SU-DHL-6 (cell line): ENCODE measurements around the gene CNOT4.

Experiments
- H2AFZ ChIP-seq: fragments of 200-600 bp; sonication (generic); 2 replicates; pipeline ENCODE4 v1.6.1; 2014; ENCODE audit warnings: low read depth, mild to moderate bottlenecking, moderate library complexity, mixed read lengths, antibody characterized with exemption, low read length; ENCODE audit not compliant: severe bottlenecking
- H3F3A ChIP-seq: fragments of 200-600 bp; shearing (Covaris generic); 2 replicates; pipeline ENCODE4 v1.6.0; 2016; ENCODE audit warnings: antibody characterized with exemption, mild to moderate bottlenecking; ENCODE audit not compliant: insufficient read depth
- H3K27ac ChIP-seq: fragments of 200-600 bp; sonication (generic); 2 replicates; pipeline ENCODE4 v1.5.1; 2016; ENCODE audit warnings: low read depth, mild to moderate bottlenecking, low read length, moderate library complexity, mixed read lengths
- H3K27me3 ChIP-seq: fragments of 200-600 bp; sonication (generic), shearing (Covaris generic); 2 replicates; pipeline ENCODE4 v1.6.0; 2014; ENCODE audit warnings: mild to moderate bottlenecking, low read length
- H3K36me3 ChIP-seq: fragments of 200-600 bp; sonication (generic); 2 replicates; pipeline ENCODE4 v1.6.1; 2014; ENCODE audit warnings: mild to moderate bottlenecking, low read length, mixed read lengths
- H3K4me2 ChIP-seq: fragments of 300-600, 200-600 bp; shearing (Covaris generic), sonication (generic); 2 replicates; pipeline ENCODE4 v1.6.0; 2014; ENCODE audit warnings: low read length, low read depth, mild to moderate bottlenecking; ENCODE audit not compliant: poor library complexity, severe bottlenecking
- H3K4me3 ChIP-seq: fragments of 200-600 bp; sonication (generic); 2 replicates; pipeline ENCODE4 v1.5.1; 2014; ENCODE audit warnings: antibody characterized with exemption, low read length, mild to moderate bottlenecking, mixed read lengths; ENCODE audit not compliant: insufficient read depth, poor library complexity, severe bottlenecking
- H3K79me2 ChIP-seq: fragments of 200-600 bp; sonication (generic); 2 replicates; pipeline ENCODE4 v1.6.1; 2014; ENCODE audit warnings: mild to moderate bottlenecking, low read length, moderate library complexity; ENCODE audit not compliant: insufficient read depth
- H3K9ac ChIP-seq: fragments of 200-600 bp; sonication (generic); 2 replicates; pipeline ENCODE4 v1.7.0; 2014; ENCODE audit warnings: mild to moderate bottlenecking, low read length
- H3K9me2 ChIP-seq: fragments of 200-600 bp; sonication (generic); replicated peaks from 2 replicates; pipeline ENCODE4 v1.6.1; 2014; ENCODE audit warnings: low read length; ENCODE audit not compliant: insufficient read depth
- H3K9me3 ChIP-seq: fragments of 200-600 bp; sonication (generic); 2 replicates; pipeline ENCODE4 v1.6.1; 2014; ENCODE audit warnings: low read length, mixed read lengths; ENCODE audit not compliant: insufficient read depth
- H4K20me1 ChIP-seq: fragments of 200-600 bp; sonication (generic); 2 replicates; pipeline ENCODE4 v1.6.1; 2014; ENCODE audit warnings: low read depth, mild to moderate bottlenecking, antibody characterized with exemption, low read length, moderate library complexity, mixed read lengths
- EZH2phosphoT487 ChIP-seq: fragments of 200-600 bp; sonication (generic), shearing (Covaris generic); conservative IDR thresholded peaks from 2 replicates; pipeline ENCODE4 v1.6.1; 2018; ENCODE audit warnings: mild to moderate bottlenecking, antibody characterized with exemption, low read length, moderate library complexity, mixed read lengths
- TF ChIP-seq, protein P1 (sequence below): fragments of 200-600 bp; sonication (generic); IDR thresholded peaks from one replicate; pipeline ENCODE4 v1.5.1; 2017; ENCODE audit warnings: antibody characterized with exemption, mild to moderate bottlenecking, low read length, moderate library complexity; ENCODE audit not compliant: insufficient read depth, poor library complexity, severe bottlenecking

CNOT4 gene

GRCh38 chr7:135467207-135467711, 42.6 kb downstream of the CNOT4 start:
- Histone ChIP-seq H3K4me2 (no peak overlapping the region), H3K27me3 (no peaks in the 10 kb centered on the region), H3F3A (peaks cover 3% of the 10 kb centered on the region; the same call in 1 of the 2 replicates), H3K4me3 (no peak overlapping the region), H3K79me2 (peaks cover 87% of the 10 kb centered on the region), H4K20me1 (peaks cover 3% of the 10 kb centered on the region; the same call in 1 of the 2 replicates), H3K27ac (no peak overlapping the region), H2AFZ (no peak overlapping the region), H3K9ac (no peak overlapping the region), H3K36me3 (no peaks in the 10 kb centered on the region), H3K9me3 (no peaks in the 10 kb centered on the region), H3K9me2 (no peaks in the 10 kb centered on the region)
- TF ChIP-seq, protein P1, sequence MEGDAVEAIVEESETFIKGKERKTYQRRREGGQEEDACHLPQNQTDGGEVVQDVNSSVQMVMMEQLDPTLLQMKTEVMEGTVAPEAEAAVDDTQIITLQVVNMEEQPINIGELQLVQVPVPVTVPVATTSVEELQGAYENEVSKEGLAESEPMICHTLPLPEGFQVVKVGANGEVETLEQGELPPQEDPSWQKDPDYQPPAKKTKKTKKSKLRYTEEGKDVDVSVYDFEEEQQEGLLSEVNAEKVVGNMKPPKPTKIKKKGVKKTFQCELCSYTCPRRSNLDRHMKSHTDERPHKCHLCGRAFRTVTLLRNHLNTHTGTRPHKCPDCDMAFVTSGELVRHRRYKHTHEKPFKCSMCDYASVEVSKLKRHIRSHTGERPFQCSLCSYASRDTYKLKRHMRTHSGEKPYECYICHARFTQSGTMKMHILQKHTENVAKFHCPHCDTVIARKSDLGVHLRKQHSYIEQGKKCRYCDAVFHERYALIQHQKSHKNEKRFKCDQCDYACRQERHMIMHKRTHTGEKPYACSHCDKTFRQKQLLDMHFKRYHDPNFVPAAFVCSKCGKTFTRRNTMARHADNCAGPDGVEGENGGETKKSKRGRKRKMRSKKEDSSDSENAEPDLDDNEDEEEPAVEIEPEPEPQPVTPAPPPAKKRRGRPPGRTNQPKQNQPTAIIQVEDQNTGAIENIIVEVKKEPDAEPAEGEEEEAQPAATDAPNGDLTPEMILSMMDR: no peak
- no peak for TF ChIP-seq EZH2phosphoT487

DNA sequence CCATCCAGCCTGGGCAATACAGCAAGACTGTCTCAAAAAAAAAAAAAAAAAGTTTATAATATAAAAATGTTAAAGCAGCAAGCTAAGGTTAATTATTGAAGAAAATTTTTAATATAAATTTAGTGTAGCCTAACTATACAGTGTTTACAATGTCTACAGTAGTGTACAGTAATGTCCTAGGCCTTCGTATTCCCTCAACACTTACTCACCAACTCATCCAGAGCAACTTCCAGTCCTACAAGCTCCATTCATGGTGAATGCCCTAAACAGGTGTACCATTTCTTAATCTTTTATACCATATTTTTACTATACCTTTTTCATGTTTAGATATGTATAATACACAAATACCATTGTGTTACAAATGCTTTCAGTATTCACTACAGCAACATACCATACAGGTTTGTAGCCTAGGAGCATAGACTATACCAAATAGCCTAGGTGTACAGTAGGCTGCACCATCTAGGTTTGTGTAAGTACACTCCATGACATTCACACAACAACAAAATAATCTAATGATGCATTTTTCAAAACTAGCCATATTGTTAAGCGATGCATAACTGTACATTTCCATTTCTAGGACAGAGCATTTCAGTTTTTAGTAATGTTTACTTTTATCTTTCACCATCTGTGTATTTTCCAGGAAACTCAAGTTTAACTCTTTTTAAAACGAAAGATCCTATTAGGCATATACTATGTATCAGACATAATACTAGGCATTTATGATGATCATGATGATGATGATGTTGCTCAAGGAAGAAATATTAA, 43.3 kb downstream of the CNOT4 start:
- no peak for TF ChIP-seq EZH2phosphoT487
- TF ChIP-seq, protein P1: no peak
- Histone ChIP-seq H3K4me3 (no peak overlapping the region), H3K27ac (no peak overlapping the region), H4K20me1 (peaks cover 3% of the 10 kb centered on the region; the same call in 1 of the 2 replicates), H3K27me3 (no peaks in the 10 kb centered on the region), H3K79me2 (peaks cover 90% of the 10 kb centered on the region), H3K4me2 (no peak overlapping the region), H3K9me2 (no peaks in the 10 kb centered on the region), H2AFZ (no peak overlapping the region), H3K9ac (no peak overlapping the region), H3F3A (peaks cover 3% of the 10 kb centered on the region; the same call in 1 of the 2 replicates), H3K9me3 (no peaks in the 10 kb centered on the region), H3K36me3 (no peaks in the 10 kb centered on the region)

- TF ChIP-seq, protein P1: no peak
- TF ChIP-seq EZH2phosphoT487: no peak
- Histone ChIP-seq H3K4me3 (no peak overlapping the region), H3K36me3 (no peaks in the 10 kb centered on the region), H3K4me2 (no peak overlapping the region), H3F3A (peaks cover 3% of the 10 kb centered on the region; the same call in 1 of the 2 replicates), H3K9ac (no peak overlapping the region), H3K79me2 (peaks cover 91% of the 10 kb centered on the region), H4K20me1 (peaks cover 5% of the 10 kb centered on the region; the same call in 1 of the 2 replicates), H3K27ac (no peak overlapping the region), H3K9me3 (no peaks in the 10 kb centered on the region), H3K9me2 (no peaks in the 10 kb centered on the region), H3K27me3 (no peaks in the 10 kb centered on the region), H2AFZ (no peak overlapping the region)
These were observed 46.0 kb downstream of the CNOT4 start for GRCh38 chr7:135463908-135464307.
